PC-3 (cell line): ENCODE data around the gene PCDHGB1.

Experiments used
- CTCF ChIP-seq: fragments of 300-600 bp; sonication (generic); conservative IDR thresholded peaks from 2 replicates; pipeline ENCODE4 v1.5.1; 2017; ENCODE audit warnings: antibody characterized with exemption, low read depth, mild to moderate bottlenecking, low read length
- EZH2 ChIP-seq: fragments of 300-600 bp; sonication (generic); IDR thresholded peaks from one replicate; pipeline ENCODE4 v1.6.1; 2017; ENCODE audit warnings: antibody characterized with exemption, mild to moderate bottlenecking, low read length; ENCODE audit not compliant: unreplicated experiment

- TF ChIP-seq CTCF (no peak), EZH2 (no peak)
Measured at GRCh38 chr5:141382469-141383294, 32.8 kb downstream of the PCDHGB1 start, which contains the start of gene PCDHGA7.
